IMR-90 (cell line): ENCODE results near the gene THOC2. TPM values are rescaled to one million over a fixed set of nuclear protein-coding genes. Genes with fewer than 3 reads are reported as not detected.
"Not testable (repeated sequence)": the region's sequence is repeated elsewhere in the genome, so short reads cannot be mapped to it uniquely, and the experiment has no call there.

ENCODE experiments used
- ATAC-seq: fragments of 200-7000 bp; cut with Tn5 transposase; 2 replicates; pipeline ENCODE4 v1.9.1; 2020; ENCODE audit warnings: low read depth, mild to moderate bottlenecking, moderate library complexity
- BruUV-seq: library from RNA; stranded (reverse); fragments of 400-500 nt; replicated peaks from 2 replicates; lab custom pipeline; 2021; lab: Mats Ljungman, UMichigan
- CTCF ChIA-PET: fragments of 300-600 bp; formaldehyde crosslinking; extraction: SDS; loops from one replicate; lab custom pipeline; 2021; ENCODE audit warnings: antibody characterized with exemption; lab: Yijun Ruan, JAX
- POLR2A ChIA-PET: fragments of 300-600 bp; sonication (Branson Sonifier 250); formaldehyde crosslinking; loops from one replicate; lab custom pipeline; 2022; ENCODE audit warnings: antibody characterized with exemption; ENCODE audit not compliant: unreplicated experiment; lab: Charles Lee
- DNase-seq: peaks from one replicate; pipeline ENCODE4 v3.0.0; 2013
- H2AFZ ChIP-seq: replicated peaks from 2 replicates; pipeline ENCODE3; 2013; ENCODE audit warnings: low read length, mild to moderate bottlenecking; ENCODE audit not compliant: poor library complexity
- H2AK5ac ChIP-seq: 2 replicates; pipeline ENCODE4 v1.6.1; 2013; ENCODE audit warnings: low read depth, low read length, inconsistent platforms
- H2AK9ac ChIP-seq: replicated peaks from 2 replicates; pipeline ENCODE3; 2013; ENCODE audit warnings: mild to moderate bottlenecking, low read depth, low read length, moderate library complexity; ENCODE audit not compliant: poor library complexity
- H2BK120ac ChIP-seq: 2 replicates; pipeline ENCODE4 v1.6.1; 2013; ENCODE audit warnings: low read depth, low read length, inconsistent platforms
- H2BK15ac ChIP-seq: 3 replicates; pipeline ENCODE4 v1.6.1; 2013; ENCODE audit warnings: low read depth, low read length, inconsistent platforms
- H2BK20ac ChIP-seq: 2 replicates; pipeline ENCODE4 v1.6.1; 2013; ENCODE audit warnings: low read depth, mild to moderate bottlenecking, inconsistent platforms, low read length, moderate library complexity
- H2BK5ac ChIP-seq: 2 replicates; pipeline ENCODE4 v1.6.1; 2013; ENCODE audit warnings: mild to moderate bottlenecking, low read depth, low read length, inconsistent platforms; ENCODE audit not compliant: poor library complexity, severe bottlenecking
- H3K14ac ChIP-seq: replicated peaks from 2 replicates; pipeline ENCODE4 v1.6.1; 2013; ENCODE audit warnings: low read depth, low read length, inconsistent platforms
- H3K18ac ChIP-seq: 2 replicates; pipeline ENCODE4 v1.6.1; 2013; ENCODE audit warnings: low read depth, low read length, control low read depth
- H3K23ac ChIP-seq: 2 replicates; pipeline ENCODE4 v1.6.1; 2013; ENCODE audit warnings: low read depth, low read length, inconsistent platforms
- H3K27ac ChIP-seq: 2 replicates; pipeline ENCODE4 v1.5.1; 2013; ENCODE audit warnings: mild to moderate bottlenecking, control low read depth, low read length; ENCODE audit not compliant: insufficient read depth
- H3K27me3 ChIP-seq: 2 replicates; pipeline ENCODE4 v1.6.1; 2013; ENCODE audit warnings: low read length; ENCODE audit not compliant: control insufficient read depth, insufficient read depth
- H3K36me3 ChIP-seq: 2 replicates; pipeline ENCODE4 v1.6.1; 2013; ENCODE audit warnings: low read length, mixed read lengths; ENCODE audit not compliant: control insufficient read depth, insufficient read depth
- H3K4ac ChIP-seq: 2 replicates; pipeline ENCODE4 v1.6.1; 2013; ENCODE audit warnings: low read depth, low read length, inconsistent platforms
- H3K4me1 ChIP-seq: 2 replicates; pipeline ENCODE4 v1.6.1; 2013; ENCODE audit warnings: low read length, mixed read lengths; ENCODE audit not compliant: control insufficient read depth, insufficient read depth
- H3K4me2 ChIP-seq: 2 replicates; pipeline ENCODE4 v1.6.1; 2013; ENCODE audit warnings: low read depth, mild to moderate bottlenecking, control low read depth, low read length, moderate library complexity
- H3K4me3 ChIP-seq: 2 replicates; pipeline ENCODE4 v1.5.1; 2013; ENCODE audit warnings: low read depth, mild to moderate bottlenecking, control low read depth, low read length, moderate library complexity; ENCODE audit not compliant: insufficient read depth
- H3K56ac ChIP-seq: 2 replicates; pipeline ENCODE4 v1.6.1; 2013; ENCODE audit warnings: low read length, inconsistent platforms; ENCODE audit not compliant: insufficient read depth; ENCODE audit errors: extremely low read depth
- H3K79me1 ChIP-seq, 2 experiments: 2 replicates each; pipeline ENCODE4 v1.6.1; 2013; ENCODE audit warnings: low read length in 2 of 2, inconsistent platforms in 1 of 2, low read depth in 1 of 2
- H3K9ac ChIP-seq: 2 replicates; pipeline ENCODE4 v1.6.1; 2013; ENCODE audit warnings: low read depth, low read length, control low read depth
- H3K9me1 ChIP-seq: 2 replicates; pipeline ENCODE4 v1.6.1; 2013; ENCODE audit warnings: low read length, inconsistent platforms; ENCODE audit not compliant: insufficient read depth
- H3K9me3 ChIP-seq: 2 replicates; pipeline ENCODE4 v1.6.1; 2013; ENCODE audit warnings: low read length; ENCODE audit not compliant: control insufficient read depth, insufficient read depth
- H4K20me1 ChIP-seq: 2 replicates; pipeline ENCODE4 v1.6.1; 2013; ENCODE audit warnings: low read length, inconsistent platforms; ENCODE audit not compliant: insufficient read depth
- H4K5ac ChIP-seq: 2 replicates; pipeline ENCODE4 v1.6.1; 2013; ENCODE audit warnings: mild to moderate bottlenecking, low read depth, low read length, control low read depth
- H4K8ac ChIP-seq, 2 experiments: 2 replicates each; pipeline ENCODE4 v1.6.1; 2013; ENCODE audit warnings: low read depth in 2 of 2, low read length in 2 of 2, control low read depth in 1 of 2, inconsistent platforms in 1 of 2
- H4K91ac ChIP-seq: 2 replicates; pipeline ENCODE4 v1.6.1; 2013; ENCODE audit warnings: low read depth, low read length, inconsistent platforms; ENCODE audit not compliant: insufficient read depth
- WGBS, 2 experiments: methylation state at CpG; one replicate each; pipeline versions ENCODE4 v1.1.5 to v1.1.7; 2013; ENCODE audit warnings: missing lambda C conversion rate in 2 of 2; ENCODE audit not compliant: insufficient read length in 1 of 2; ENCODE audit errors: extremely low coverage in 2 of 2; 5-methylcytosine and 5-hydroxymethylcytosine counted together
- dilution Hi-C: fragments of 300-500 bp; cut with HindIII; formaldehyde crosslinking; loops from one replicate; pipeline ENCODE4 v1.14.3; 2018; ENCODE audit warnings: low sequenced_read_pairs; ENCODE audit not compliant: unreplicated experiment
- in situ Hi-C: fragments of 300-500 bp; cut with MboI; formaldehyde crosslinking; loops from 3 replicates; pipeline ENCODE4 v1.14.3; 2019; ENCODE audit warnings: low sequenced_read_pairs, inconsistent platforms, mixed read lengths
- intact Hi-C: fragments of 100-400 bp; cut with micrococcal nuclease; formaldehyde crosslinking; loops from 2 replicates; pipeline ENCODE4 v1.10.0; 2022
- polyA plus RNA-seq, 3 experiments: library from polyadenylated mRNA; depleted of rRNA; stranded (reverse); fragments of >200 nt; gene quantifications; 2 replicates each; pipeline ENCODE4 v1.2.3, GENCODE V29; 2012; ENCODE audit warnings: low replicate concordance in 1 of 3
- total RNA-seq: library from RNA; depleted of rRNA; stranded (reverse); fragments of >200 nt; gene quantifications from 2 replicates; pipeline ENCODE4 v1.2.3, GENCODE V29; 2012

Gene THOC2
- total and polyA plus RNA-seq, 2 of the 4 experiments (the other 2 are of a cell fraction) = 42.9 to 58.8 TPM

DNA sequence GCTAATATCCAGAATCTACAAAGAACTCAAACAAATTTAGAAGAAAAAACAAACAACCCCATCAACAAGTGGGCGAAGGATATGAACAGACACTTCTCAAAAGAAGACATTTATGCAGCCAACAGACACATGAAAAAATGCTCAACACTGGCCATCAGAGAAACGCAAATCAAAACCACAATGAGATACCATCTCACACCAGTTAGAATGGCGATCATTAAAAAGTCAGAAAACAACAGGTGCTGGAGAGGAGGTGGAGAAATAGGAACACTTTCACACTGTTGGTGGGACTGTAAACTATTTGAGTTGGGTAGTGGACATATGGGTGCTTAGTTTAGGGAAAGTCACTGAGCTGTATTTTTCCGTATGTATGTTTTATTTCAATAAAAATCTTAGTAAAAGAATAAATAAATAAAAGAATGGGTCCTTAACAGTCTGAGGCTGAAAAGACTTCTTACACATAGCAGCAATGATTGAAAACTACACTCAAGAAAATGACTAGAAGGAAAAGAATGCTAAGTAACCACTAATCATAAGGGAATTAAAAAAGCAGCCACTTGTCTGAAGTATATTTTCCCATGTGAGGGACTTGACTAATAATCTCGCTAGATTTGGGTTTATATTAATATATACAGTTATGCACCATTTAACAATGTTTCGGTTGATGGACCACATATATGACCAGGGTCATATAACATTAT lies 68.2 kb downstream of the THOC2 start:
- H2AK5ac ChIP-seq, H2BK20ac ChIP-seq, in situ Hi-C loops, H2BK15ac ChIP-seq, H3K9me1 ChIP-seq, POLR2A ChIA-PET, H3K79me1 ChIP-seq, dilution Hi-C loops, H2AK9ac ChIP-seq, H4K91ac ChIP-seq, H2BK5ac ChIP-seq, H2AFZ ChIP-seq, H3K27me3 ChIP-seq, intact Hi-C loops, CTCF ChIA-PET, H3K14ac ChIP-seq, H3K27ac ChIP-seq, H3K18ac ChIP-seq, H3K9ac ChIP-seq, BruUV-seq, H4K8ac ChIP-seq, H3K56ac ChIP-seq, H2BK120ac ChIP-seq, H3K4me3 ChIP-seq, H3K23ac ChIP-seq, H3K9me3 ChIP-seq, H3K4me1 ChIP-seq, H3K4ac ChIP-seq, H4K20me1 ChIP-seq, H3K36me3 ChIP-seq, H3K4me2 ChIP-seq, H4K5ac ChIP-seq: not testable (repeated sequence)
- peak; percentile 66 for ATAC-seq
- WGBS, 2 experiments = no CpG with 5 or more reads among the region's 6 CpGs
- DNase-seq = peak; percentile 57

DNA sequence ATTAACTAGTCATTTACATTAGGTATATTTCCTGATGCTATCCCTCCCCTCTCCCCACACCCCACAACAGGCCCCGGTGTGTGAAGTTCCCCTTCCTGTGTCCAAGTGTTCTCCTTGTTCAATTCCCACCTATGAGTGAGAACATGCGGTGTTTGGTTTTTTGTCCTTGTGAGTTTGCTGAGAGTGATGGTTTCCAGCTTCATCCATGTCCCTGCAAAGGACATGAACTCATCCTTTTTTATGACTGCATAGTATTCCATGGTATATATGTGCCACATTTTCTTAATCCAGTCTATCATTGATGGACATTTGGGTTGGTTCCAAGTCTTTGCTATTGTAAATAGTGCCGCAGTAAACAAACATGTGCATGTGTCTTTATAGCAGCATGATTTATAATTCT lies 69.1 kb downstream of the THOC2 start:
- H2BK15ac ChIP-seq, H2BK20ac ChIP-seq, H3K27me3 ChIP-seq, H3K9me3 ChIP-seq, H3K4me3 ChIP-seq, H2AK5ac ChIP-seq, H3K4me1 ChIP-seq, H3K9ac ChIP-seq, H4K8ac ChIP-seq, H3K27ac ChIP-seq, in situ Hi-C loops, DNase-seq, H2BK120ac ChIP-seq, H3K4ac ChIP-seq, intact Hi-C loops, H4K91ac ChIP-seq, H4K20me1 ChIP-seq, H2AFZ ChIP-seq, H3K23ac ChIP-seq, H3K56ac ChIP-seq, H3K14ac ChIP-seq, H3K9me1 ChIP-seq, H3K79me1 ChIP-seq, H3K18ac ChIP-seq, H3K36me3 ChIP-seq, ATAC-seq, H2BK5ac ChIP-seq, BruUV-seq, CTCF ChIA-PET, H3K4me2 ChIP-seq, H4K5ac ChIP-seq, H2AK9ac ChIP-seq, POLR2A ChIA-PET, dilution Hi-C loops: not testable (repeated sequence)
- no CpG with 5 or more reads among the region's 3 CpGs for WGBS, 2 experiments
